ENCODE data around the gene MR1. TPM values are rescaled to one million over a fixed set of nuclear protein-coding genes. Genes with fewer than 3 reads are reported as not detected.

MR1 gene
- polyA plus RNA-seq, 2 donors: 3.6 to 7.5 TPM

- no peaks in the 10 kb centered on the region for H3K9me3 ChIP-seq (ENCODE audit: control insufficient read depth in 2 of 2, insufficient read depth in 1 of 2, low read depth in 1 of 2, low read length in 1 of 2)
- H3K4me1 ChIP-seq (ENCODE audit: control insufficient read depth in 2 of 2, insufficient read depth in 2 of 2, low read length in 1 of 2): no peaks in the 10 kb centered on the region
- no peaks in the 10 kb centered on the region for H3K27me3 ChIP-seq (ENCODE audit: control insufficient read depth in 1 of 2, insufficient read depth in 2 of 2, low read length in 2 of 2)
- H3K27ac ChIP-seq (ENCODE audit: low read depth in 2 of 2, low read length in 1 of 2): peak overlapping the region in 1 of 2 donors; percentile 17
- H3K4me3 ChIP-seq (ENCODE audit: low read depth in 1 of 2, low read length in 2 of 2): no peak overlapping the region
- WGBS, 2 donors: 90 to 91% methylated on average over 8 of the region's 8 CpGs
- H3K36me3 ChIP-seq (ENCODE audit: control insufficient read depth in 2 of 2, insufficient read depth in 2 of 2, low read length in 1 of 2): no peaks in the 10 kb centered on the region
These were observed 61.5 kb downstream of the MR1 start for GRCh38 chr1:181095260-181095659.

- no peaks in the 10 kb centered on the region for H3K27me3 ChIP-seq (ENCODE audit: control insufficient read depth in 1 of 2, insufficient read depth in 2 of 2, low read length in 2 of 2)
- H3K9me3 ChIP-seq (ENCODE audit: control insufficient read depth in 2 of 2, insufficient read depth in 1 of 2, low read depth in 1 of 2, low read length in 1 of 2): no peaks in the 10 kb centered on the region
- H3K36me3 ChIP-seq (ENCODE audit: control insufficient read depth in 2 of 2, insufficient read depth in 2 of 2, low read length in 1 of 2): no peaks in the 10 kb centered on the region
- H3K27ac ChIP-seq (ENCODE audit: low read depth in 2 of 2, low read length in 1 of 2): no peak overlapping the region
- no peak overlapping the region for H3K4me3 ChIP-seq (ENCODE audit: low read depth in 1 of 2, low read length in 2 of 2)
- 78 to 81% methylated on average over 5 of the region's 5 CpGs for WGBS, 2 donors
- no peaks in the 10 kb centered on the region for H3K4me1 ChIP-seq (ENCODE audit: control insufficient read depth in 2 of 2, insufficient read depth in 2 of 2, low read length in 1 of 2)
These were observed 62.0 kb downstream of the MR1 start for GRCh38 chr1:181095763-181096184.

DNA sequence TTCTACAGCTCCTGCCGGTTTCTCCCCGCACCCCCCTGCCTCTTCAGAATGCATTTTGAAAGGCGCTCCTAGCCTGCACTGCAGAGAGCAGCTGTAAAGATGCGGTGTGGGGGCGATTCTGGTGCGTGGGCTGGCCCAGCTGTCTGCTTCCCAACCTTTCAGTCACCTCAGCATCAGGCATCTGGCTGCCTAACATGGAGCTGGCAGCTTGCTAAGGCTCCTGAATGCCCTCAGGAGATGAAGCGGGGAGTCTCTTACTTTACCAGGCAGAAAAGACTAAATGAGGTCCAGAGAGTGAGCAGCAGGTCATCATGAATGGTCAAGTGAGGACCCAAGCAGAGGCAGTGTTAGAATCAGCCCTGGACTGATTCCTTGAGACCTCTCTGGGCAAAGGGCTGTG, 63.5 kb downstream of the MR1 start:
- Histone ChIP-seq H3K4me1 (ENCODE audit: control insufficient read depth in 2 of 2, insufficient read depth in 2 of 2, low read length in 1 of 2) (peaks cover 2 to 3% of the 10 kb centered on the region in 2 donors), H3K36me3 (ENCODE audit: control insufficient read depth in 2 of 2, insufficient read depth in 2 of 2, low read length in 1 of 2) (no peaks in the 10 kb centered on the region), H3K4me3 (ENCODE audit: low read depth in 1 of 2, low read length in 2 of 2) (no peak overlapping the region), H3K27me3 (ENCODE audit: control insufficient read depth in 1 of 2, insufficient read depth in 2 of 2, low read length in 2 of 2) (no peaks in the 10 kb centered on the region), H3K27ac (ENCODE audit: low read depth in 2 of 2, low read length in 1 of 2) (peak overlapping the region in 1 of 2 donors; percentile 35), H3K9me3 (ENCODE audit: control insufficient read depth in 2 of 2, insufficient read depth in 1 of 2, low read depth in 1 of 2, low read length in 1 of 2) (no peaks in the 10 kb centered on the region)
- 69 to 74% methylated on average over 7 of the region's 7 CpGs for WGBS, 2 donors

DNA sequence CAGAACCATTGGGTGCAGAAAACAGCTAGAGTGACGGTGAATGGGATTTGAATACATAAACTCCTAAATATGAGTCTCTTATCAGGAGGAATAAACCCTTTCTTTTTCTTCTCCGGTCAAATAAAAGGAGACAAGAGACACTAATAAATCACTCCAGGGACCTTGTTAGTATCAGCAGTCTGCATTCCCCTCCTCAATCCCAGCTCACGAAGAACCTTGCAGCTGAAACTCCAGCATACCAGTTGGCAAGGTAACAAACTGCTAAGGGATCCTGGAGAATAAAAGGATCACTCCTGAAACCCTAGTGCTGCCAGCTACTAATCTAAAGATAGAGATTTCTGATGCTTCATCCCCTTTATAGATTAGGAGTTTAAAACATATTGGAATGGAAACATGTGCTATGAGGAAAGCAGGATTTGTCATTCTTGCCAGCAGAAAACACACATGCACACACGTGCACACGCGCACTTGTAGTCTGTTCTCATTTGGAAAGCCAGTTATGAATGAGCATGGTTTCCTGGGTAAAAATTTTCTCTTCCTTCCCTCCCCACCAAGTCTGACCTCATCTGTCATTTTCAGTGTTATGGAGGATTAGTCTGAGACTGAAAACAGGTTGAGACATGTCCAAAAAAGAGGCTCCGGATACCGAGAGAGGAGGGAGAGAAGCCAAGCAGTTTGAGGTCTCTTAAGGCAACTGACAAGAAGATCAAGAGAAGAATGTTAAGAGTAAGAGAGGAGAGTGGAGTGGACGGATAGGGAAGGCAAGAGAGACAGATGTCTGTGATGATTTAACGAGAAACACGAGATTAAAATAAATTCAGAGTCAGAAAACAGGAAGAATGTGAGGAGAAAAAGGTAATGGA, 65.6 kb downstream of the MR1 start:
- WGBS, 2 donors: 21 to 31% methylated on average over 11 of the region's 11 CpGs
- H3K36me3 ChIP-seq (ENCODE audit: control insufficient read depth in 2 of 2, insufficient read depth in 2 of 2, low read length in 1 of 2): no peaks in the 10 kb centered on the region
- peaks cover 2 to 3% of the 10 kb centered on the region in 2 donors for H3K4me1 ChIP-seq (ENCODE audit: control insufficient read depth in 2 of 2, insufficient read depth in 2 of 2, low read length in 1 of 2)

DNA sequence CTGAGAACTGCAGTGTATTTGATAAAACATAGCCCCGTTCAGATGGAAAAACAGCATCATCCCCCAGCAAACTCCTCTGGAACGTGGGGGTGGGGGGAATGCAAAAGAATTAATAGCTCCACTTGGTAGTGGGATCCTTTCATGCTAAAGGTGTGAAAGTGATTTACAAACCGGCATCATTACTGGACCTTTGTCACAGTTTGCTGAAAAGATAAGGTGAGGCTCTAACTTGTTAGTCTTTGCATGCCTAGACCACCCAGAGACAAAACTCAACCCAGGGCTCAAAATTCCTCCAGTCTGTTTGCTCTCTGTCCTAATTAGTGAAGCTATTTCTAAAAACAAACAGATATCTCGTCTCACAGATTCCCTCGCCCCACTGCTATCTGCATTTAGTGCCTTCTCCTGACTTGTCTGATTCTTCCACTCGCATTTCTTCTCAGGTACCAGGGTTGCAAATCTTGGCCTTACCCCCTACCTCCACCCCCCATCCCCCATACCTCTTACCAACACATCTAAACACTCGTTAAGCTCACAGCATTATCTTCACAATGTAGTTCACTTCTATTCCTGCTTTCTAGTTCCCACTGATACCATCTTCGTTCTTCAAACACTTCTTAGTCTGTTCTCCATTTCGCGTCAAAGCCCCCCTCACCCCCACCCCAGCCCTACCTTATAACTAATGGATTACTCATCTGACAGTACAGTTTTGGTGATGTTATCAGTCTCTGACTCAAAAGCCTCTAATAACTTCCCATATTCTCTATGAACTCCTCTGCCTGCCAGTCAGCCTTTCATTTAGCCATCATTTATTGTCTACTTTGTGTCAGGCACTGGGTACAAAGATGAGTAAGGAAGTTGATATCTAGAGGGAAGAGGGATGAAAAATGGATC, 66.5 kb downstream of the MR1 start:
- Histone ChIP-seq H3K36me3 (ENCODE audit: control insufficient read depth in 2 of 2, insufficient read depth in 2 of 2, low read length in 1 of 2) (no peaks in the 10 kb centered on the region), H3K4me1 (ENCODE audit: control insufficient read depth in 2 of 2, insufficient read depth in 2 of 2, low read length in 1 of 2) (peaks cover 2 to 3% of the 10 kb centered on the region in 2 donors), H3K27me3 (ENCODE audit: control insufficient read depth in 1 of 2, insufficient read depth in 2 of 2, low read length in 2 of 2) (no peaks in the 10 kb centered on the region), H3K27ac (ENCODE audit: low read depth in 2 of 2, low read length in 1 of 2) (peak overlapping the region in 1 of 2 donors; percentile 2), H3K4me3 (ENCODE audit: low read depth in 1 of 2, low read length in 2 of 2) (no peak overlapping the region), H3K9me3 (ENCODE audit: control insufficient read depth in 2 of 2, insufficient read depth in 1 of 2, low read depth in 1 of 2, low read length in 1 of 2) (no peaks in the 10 kb centered on the region)
- 53 to 58% methylated on average over 10 of the region's 10 CpGs for WGBS, 2 donors

More for the DNA sequence above, 65.6 kb downstream of the MR1 start:
- Histone ChIP-seq H3K27me3 (ENCODE audit: control insufficient read depth in 1 of 2, insufficient read depth in 2 of 2, low read length in 2 of 2) (no peaks in the 10 kb centered on the region), H3K9me3 (ENCODE audit: control insufficient read depth in 2 of 2, insufficient read depth in 1 of 2, low read depth in 1 of 2, low read length in 1 of 2) (no peaks in the 10 kb centered on the region), H3K4me3 (ENCODE audit: low read depth in 1 of 2, low read length in 2 of 2) (no peak overlapping the region), H3K27ac (ENCODE audit: low read depth in 2 of 2, low read length in 1 of 2) (peak overlapping the region; percentile 28 to 35)

- Histone ChIP-seq H3K27me3 (ENCODE audit: control insufficient read depth in 1 of 2, insufficient read depth in 2 of 2, low read length in 2 of 2) (no peaks in the 10 kb centered on the region), H3K36me3 (ENCODE audit: control insufficient read depth in 2 of 2, insufficient read depth in 2 of 2, low read length in 1 of 2) (no peaks in the 10 kb centered on the region), H3K4me3 (ENCODE audit: low read depth in 1 of 2, low read length in 2 of 2) (no peak overlapping the region), H3K4me1 (ENCODE audit: control insufficient read depth in 2 of 2, insufficient read depth in 2 of 2, low read length in 1 of 2) (peaks cover 2 to 6% of the 10 kb centered on the region in 2 donors), H3K9me3 (ENCODE audit: control insufficient read depth in 2 of 2, insufficient read depth in 1 of 2, low read depth in 1 of 2, low read length in 1 of 2) (no peaks in the 10 kb centered on the region), H3K27ac (ENCODE audit: low read depth in 2 of 2, low read length in 1 of 2) (no peak overlapping the region)
- WGBS, 2 donors: 86 to 92% methylated on average over 4 of the region's 4 CpGs
These were observed 67.2 kb downstream of the MR1 start for GRCh38 chr1:181100934-181101333.

DNA sequence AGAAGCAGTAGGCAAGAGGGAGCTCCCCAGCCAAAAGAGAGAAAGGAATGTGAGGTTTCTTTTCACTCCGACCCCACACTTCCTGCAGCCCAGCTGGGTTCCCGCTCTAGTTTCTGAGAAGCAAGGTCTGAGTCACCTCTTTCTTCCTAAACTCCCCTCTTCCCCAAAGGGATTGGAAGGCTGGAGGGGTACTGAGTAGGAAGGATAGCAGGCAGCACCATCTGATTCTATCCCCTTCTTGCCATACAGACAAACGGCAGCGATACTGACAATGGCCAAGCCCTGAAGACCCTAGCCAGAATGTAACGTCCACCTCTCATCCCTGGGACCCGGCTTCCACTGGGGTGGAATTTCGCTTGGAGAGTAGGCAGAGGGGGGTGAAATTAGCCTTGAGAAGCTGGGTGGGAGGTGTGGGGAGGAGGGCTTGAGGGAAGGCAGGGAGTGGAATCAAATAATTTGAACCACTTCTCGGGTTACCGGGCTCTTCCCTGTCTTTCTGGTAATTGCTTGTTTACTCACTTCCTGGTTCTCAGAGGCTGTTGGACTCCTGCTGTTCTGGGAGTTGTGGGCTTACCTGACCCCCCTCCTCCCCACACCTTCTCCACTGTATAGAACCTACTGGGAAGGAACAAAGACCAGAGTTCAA, 67.9 kb downstream of the MR1 start:
- H3K9me3 ChIP-seq (ENCODE audit: control insufficient read depth in 2 of 2, insufficient read depth in 1 of 2, low read depth in 1 of 2, low read length in 1 of 2): no peaks in the 10 kb centered on the region
- no peaks in the 10 kb centered on the region for H3K36me3 ChIP-seq (ENCODE audit: control insufficient read depth in 2 of 2, insufficient read depth in 2 of 2, low read length in 1 of 2)
- no peak overlapping the region for H3K27ac ChIP-seq (ENCODE audit: low read depth in 2 of 2, low read length in 1 of 2)
- 75 to 76% methylated on average over 9 of the region's 9 CpGs for WGBS, 2 donors
- peaks cover 2 to 6% of the 10 kb centered on the region in 2 donors for H3K4me1 ChIP-seq (ENCODE audit: control insufficient read depth in 2 of 2, insufficient read depth in 2 of 2, low read length in 1 of 2)
- H3K27me3 ChIP-seq (ENCODE audit: control insufficient read depth in 1 of 2, insufficient read depth in 2 of 2, low read length in 2 of 2): no peaks in the 10 kb centered on the region
- no peak overlapping the region for H3K4me3 ChIP-seq (ENCODE audit: low read depth in 1 of 2, low read length in 2 of 2)

- Histone ChIP-seq H3K9me3 (ENCODE audit: control insufficient read depth in 2 of 2, insufficient read depth in 1 of 2, low read depth in 1 of 2, low read length in 1 of 2) (no peaks in the 10 kb centered on the region), H3K36me3 (ENCODE audit: control insufficient read depth in 2 of 2, insufficient read depth in 2 of 2, low read length in 1 of 2) (no peaks in the 10 kb centered on the region), H3K4me1 (ENCODE audit: control insufficient read depth in 2 of 2, insufficient read depth in 2 of 2, low read length in 1 of 2) (peaks cover 2 to 6% of the 10 kb centered on the region in 2 donors), H3K27ac (ENCODE audit: low read depth in 2 of 2, low read length in 1 of 2) (no peak overlapping the region), H3K27me3 (ENCODE audit: control insufficient read depth in 1 of 2, insufficient read depth in 2 of 2, low read length in 2 of 2) (no peaks in the 10 kb centered on the region), H3K4me3 (ENCODE audit: low read depth in 1 of 2, low read length in 2 of 2) (no peak overlapping the region)
These were observed 69.1 kb downstream of the MR1 start for GRCh38 chr1:181102841-181103240.

DNA sequence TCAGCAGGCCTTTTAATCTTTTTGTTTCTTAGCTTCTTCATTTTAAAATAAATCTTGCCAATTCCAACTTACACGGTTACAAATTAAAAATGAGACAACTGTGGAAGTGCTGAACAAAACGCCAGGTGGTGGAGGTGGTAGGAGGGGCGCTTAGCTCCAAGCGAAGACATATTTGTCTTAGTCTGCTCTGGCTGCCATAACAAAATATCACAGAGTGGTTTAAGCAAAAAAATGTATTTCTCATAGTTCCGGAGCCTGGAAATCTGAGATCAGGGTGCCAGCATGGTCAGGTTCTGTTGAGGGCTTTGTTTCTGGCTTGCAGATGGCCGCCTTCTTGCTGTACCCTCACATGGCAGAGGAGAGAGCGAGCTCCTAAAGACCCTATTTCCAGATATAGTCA, 69.6 kb downstream of the MR1 start:
- Histone ChIP-seq H3K27ac (ENCODE audit: low read depth in 2 of 2, low read length in 1 of 2) (no peak overlapping the region), H3K9me3 (ENCODE audit: control insufficient read depth in 2 of 2, insufficient read depth in 1 of 2, low read depth in 1 of 2, low read length in 1 of 2) (no peaks in the 10 kb centered on the region), H3K4me3 (ENCODE audit: low read depth in 1 of 2, low read length in 2 of 2) (no peak overlapping the region), H3K36me3 (ENCODE audit: control insufficient read depth in 2 of 2, insufficient read depth in 2 of 2, low read length in 1 of 2) (no peaks in the 10 kb centered on the region), H3K27me3 (ENCODE audit: control insufficient read depth in 1 of 2, insufficient read depth in 2 of 2, low read length in 2 of 2) (no peaks in the 10 kb centered on the region), H3K4me1 (ENCODE audit: control insufficient read depth in 2 of 2, insufficient read depth in 2 of 2, low read length in 1 of 2) (peaks cover 2 to 6% of the 10 kb centered on the region in 2 donors)
- 93 to 97% methylated on average over 7 of the region's 7 CpGs for WGBS, 2 donors
